Endothelial cell of umbilical vein (primary cell): Measurements from ENCODE around the gene SH3PXD2A. TPM values are rescaled to one million over a fixed set of nuclear protein-coding genes. Genes with fewer than 3 reads are reported as not detected.
A peak's percentile ranks its signal among the peaks of the same experiment; 100 is the strongest.

Source experiments
- BruUV-seq: library from RNA; stranded (reverse); fragments of 400-500 nt; replicated peaks from 2 replicates; lab custom pipeline; 2021; lab: Mats Ljungman, UMichigan
- CTCF ChIA-PET: fragments of 300-600, 350-600 bp; sonication (Branson Sonifier 250); formaldehyde crosslinking; loops from one replicate; lab custom pipeline; 2021; ENCODE audit warnings: antibody characterized with exemption, inconsistent platforms; lab: Charles Lee
- POLR2A ChIA-PET: fragments of 300-600, 350-600 bp; sonication (Branson Sonifier 250); formaldehyde crosslinking; loops from one replicate; lab custom pipeline; 2021; ENCODE audit warnings: antibody characterized with exemption, inconsistent platforms; lab: Charles Lee
- DNase-seq: peaks from one replicate; pipeline ENCODE4 v3.0.0-alpha.2; 2011; ENCODE audit warnings: low read depth, low spot score
- FAIRE-seq: peaks from 2 replicates; lab custom pipeline; 2011; peaks lifted over from hg19 to GRCh38; lab: Jason Lieb, UNC
- H2AFZ ChIP-seq: 2 replicates; pipeline ENCODE4 v1.6.0; 2012; ENCODE audit warnings: low read depth, low read length, control low read depth, inconsistent platforms
- H3K27ac ChIP-seq: 2 replicates; pipeline ENCODE4 v1.5.1; 2011; ENCODE audit warnings: low read depth, mild to moderate bottlenecking, control low read depth, low read length, moderate library complexity; ENCODE audit not compliant: insufficient read depth
- H3K27me3 ChIP-seq, 2 experiments: 2 replicates each; pipeline versions ENCODE4 v1.6.0 to v1.6.1; 2011; ENCODE audit warnings: low read length in 2 of 2, mixed read lengths in 1 of 2; ENCODE audit not compliant: control insufficient read depth in 2 of 2, insufficient read depth in 2 of 2
- H3K36me3 ChIP-seq, 2 experiments: 2 replicates in 1 of 2; 3 replicates in 1 of 2; pipeline ENCODE4 v1.5.1; 2011; ENCODE audit warnings: low read length in 2 of 2, mild to moderate bottlenecking in 1 of 2, moderate library complexity in 1 of 2; ENCODE audit not compliant: control insufficient read depth in 2 of 2, insufficient read depth in 2 of 2; ENCODE audit errors: extremely low read depth in 1 of 2
- H3K4me1 ChIP-seq: 3 replicates; pipeline ENCODE4 v1.5.1; 2011; ENCODE audit warnings: mild to moderate bottlenecking, low read length; ENCODE audit not compliant: control insufficient read depth, insufficient read depth; ENCODE audit errors: extremely low read depth
- H3K4me2 ChIP-seq: 2 replicates; pipeline ENCODE4 v1.6.1; 2011; ENCODE audit warnings: low read length, control low read depth, mixed read lengths; ENCODE audit not compliant: insufficient read depth
- H3K4me3 ChIP-seq, 3 experiments: fragments of 200-600 bp in 1 of 3; sonication (generic), shearing (Covaris generic) in 1 of 3; replicated peaks in 1 of 3; 2 replicates each; pipeline ENCODE4 v1.5.1; 2011 to 2016; ENCODE audit warnings: control low read depth in 3 of 3, low read length in 3 of 3, mild to moderate bottlenecking in 2 of 3, inconsistent platforms in 1 of 3, low read depth in 1 of 3, moderate library complexity in 1 of 3; ENCODE audit not compliant: insufficient read depth in 1 of 3
- H3K79me2 ChIP-seq: 2 replicates; pipeline ENCODE4 v1.6.0; 2012; ENCODE audit warnings: low read length, inconsistent platforms; ENCODE audit not compliant: control insufficient read depth, insufficient read depth
- H3K9ac ChIP-seq: replicated peaks from 2 replicates; pipeline ENCODE3; 2011; ENCODE audit warnings: low read length, control low read depth; ENCODE audit not compliant: insufficient read depth; ENCODE audit errors: extremely low read depth
- H3K9me1 ChIP-seq: replicated peaks from 3 replicates; pipeline ENCODE4 v1.6.0; 2011; ENCODE audit warnings: mild to moderate bottlenecking, low read length; ENCODE audit not compliant: control insufficient read depth, insufficient read depth; ENCODE audit errors: extremely low read depth
- H3K9me3 ChIP-seq: replicated peaks from 2 replicates; pipeline ENCODE4 v1.5.1; 2012; ENCODE audit warnings: low read length, inconsistent platforms; ENCODE audit not compliant: control insufficient read depth, insufficient read depth
- H4K20me1 ChIP-seq: replicated peaks from 2 replicates; pipeline ENCODE3; 2011; ENCODE audit warnings: mild to moderate bottlenecking, low read length; ENCODE audit not compliant: control insufficient read depth, insufficient read depth; ENCODE audit errors: extremely low read depth
- EZH2 ChIP-seq: IDR thresholded peaks from 2 replicates; pipeline ENCODE4 v1.6.1; 2012; ENCODE audit warnings: borderline replicate concordance, low read depth, mild to moderate bottlenecking, moderate library complexity, low read length, inconsistent platforms; ENCODE audit not compliant: severe bottlenecking
- FOS ChIP-seq: IDR thresholded peaks from 2 replicates; pipeline ENCODE4 v1.6.1; 2011; ENCODE audit warnings: mild to moderate bottlenecking, low read length, moderate library complexity, borderline replicate concordance; ENCODE audit not compliant: insufficient read depth
- MYC ChIP-seq: IDR thresholded peaks from one replicate; pipeline ENCODE4 v1.6.1; 2011; ENCODE audit warnings: mild to moderate bottlenecking, low read depth, low read length
- POLR2AphosphoS5 ChIP-seq: IDR thresholded peaks from 2 replicates; pipeline ENCODE4 v1.6.1; 2012; ENCODE audit warnings: low read depth, mild to moderate bottlenecking, control low read depth, low read length, moderate library complexity; ENCODE audit not compliant: insufficient read depth
- dilution Hi-C: fragments of 300-500 bp; cut with MboI; formaldehyde crosslinking; loops from one replicate; pipeline ENCODE4 v1.15.0; 2019; ENCODE audit warnings: low sequenced_read_pairs; ENCODE audit not compliant: extremely low pct_ligation_motif_present
- intact Hi-C: fragments of 100-400 bp; cut with micrococcal nuclease; formaldehyde crosslinking; loops from one replicate; pipeline ENCODE4 v1.10.0; 2022
- polyA plus RNA-seq, 4 experiments: library from polyadenylated mRNA; depleted of rRNA in 3 of 4; stranded (reverse) in 3 of 4; unstranded in 1 of 4; fragments of >200 nt; gene quantifications; 2 replicates each; pipeline versions ENCODE4 v1.2.1 to v1.2.3, GENCODE V29; 2011 to 2012; ENCODE audit warnings: missing spikeins in 1 of 4
- total RNA-seq: library from RNA; stranded (reverse); gene quantifications from 2 replicates; pipeline ENCODE4 v1.2.3, GENCODE V29; 2021
- TF ChIP-seq, protein P1 (sequence below), 2 donors: IDR thresholded peaks; 1 replicate in 1 of 2; 2 replicates in 1 of 2; pipeline ENCODE4 v1.5.1; 2011; ENCODE audit warnings: low read length in 2 of 2, mild to moderate bottlenecking in 2 of 2, moderate library complexity in 2 of 2, control low read depth in 1 of 2, inconsistent platforms in 1 of 2, low read depth in 1 of 2; ENCODE audit not compliant: insufficient read depth in 1 of 2; ENCODE audit errors: extremely low read depth in 1 of 2

Gene SH3PXD2A
- total and polyA plus RNA-seq, 2 donors (not counting 3 experiments of a cell fraction or from before 2014, with no cell fraction given): 1.4 to 5.1 TPM

DNA sequence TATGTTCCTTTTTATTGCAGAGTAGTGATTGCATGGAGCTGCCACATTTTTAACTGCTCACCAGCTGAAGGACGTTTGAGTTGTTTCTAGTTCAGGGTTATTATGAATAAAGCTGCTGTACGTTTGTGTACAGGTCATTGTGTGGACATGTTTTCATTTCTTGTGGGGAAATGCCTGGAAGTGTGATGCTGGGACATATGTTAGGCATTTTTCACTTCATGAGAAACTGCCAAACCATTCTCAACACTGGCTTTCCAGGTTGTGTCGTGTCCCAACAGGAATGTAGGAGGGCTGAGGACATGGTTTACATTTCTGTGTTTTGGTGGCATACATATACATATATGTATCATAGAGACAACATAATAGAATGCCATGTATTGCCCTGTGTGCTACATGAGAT lies 288.8 kb downstream of the SH3PXD2A start:
- H4K20me1 ChIP-seq: no peaks in the 10 kb centered on the region
- H3K9me1 ChIP-seq: no peaks in the 10 kb centered on the region
- BruUV-seq: no TSS peak
- TF ChIP-seq EZH2: no peak
- intact Hi-C loops (no loop called here), dilution Hi-C loops (no loop called here)
- no peak for FAIRE-seq
- H3K9ac ChIP-seq: no peak overlapping the region
- POLR2A ChIA-PET: no interaction called here
- H3K79me2 ChIP-seq: no peaks in the 10 kb centered on the region
- no peak overlapping the region for H3K27ac ChIP-seq
- DNase-seq: no peak
- no peaks in the 10 kb centered on the region for H3K9me3 ChIP-seq
- CTCF ChIA-PET: interaction anchor here (0.6 to 2.9 kb wide), 5 partner anchors 9 to 36 kb away, joined by 3 to 13 read pairs (median 3); no protein-coding TSS in a partner anchor
- H3K4me1 ChIP-seq: no peaks in the 10 kb centered on the region
- H2AFZ ChIP-seq: no peak overlapping the region
- H3K4me3 ChIP-seq: no peak overlapping the region
- H3K36me3 ChIP-seq: no peaks in the 10 kb centered on the region
- H3K27me3 ChIP-seq: peaks cover 0 to 7% of the 10 kb centered on the region in 2 experiments
- no peak overlapping the region for H3K4me2 ChIP-seq

DNA sequence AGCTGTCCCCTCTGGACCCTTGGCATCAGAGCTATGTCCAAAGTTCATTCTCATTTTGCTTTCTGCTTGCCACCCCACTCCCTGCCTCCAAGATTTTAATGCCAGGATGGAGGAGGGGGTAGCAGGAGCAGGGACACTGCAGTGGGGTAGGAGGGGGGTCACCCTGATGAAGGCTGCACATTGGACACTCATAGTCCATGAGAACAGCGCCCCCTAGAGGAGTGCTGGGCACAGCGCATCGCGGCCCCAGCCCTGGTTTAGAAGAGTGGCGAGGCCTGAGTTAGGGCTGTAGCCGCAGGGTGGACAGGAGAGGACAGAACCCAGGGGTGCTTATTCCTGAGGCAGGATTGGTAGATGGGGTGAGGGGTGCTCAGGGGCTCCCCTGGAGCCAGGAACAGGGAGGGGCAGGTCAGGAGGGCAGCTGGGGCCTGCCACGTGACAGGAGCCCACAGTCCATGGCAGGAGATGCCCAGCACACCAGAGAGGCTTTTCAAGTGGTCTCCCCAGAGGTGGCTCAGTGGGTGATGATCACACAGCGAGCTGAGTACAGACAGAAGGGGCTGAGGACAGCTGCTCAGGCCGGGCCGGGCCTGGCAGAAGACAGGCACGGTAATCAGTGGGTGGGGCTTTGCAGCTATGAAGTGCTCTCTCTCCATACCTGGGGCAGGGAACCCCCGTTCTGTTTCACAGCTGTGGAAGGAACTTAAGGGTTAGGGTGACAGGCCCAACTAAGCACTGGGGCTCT lies 290.4 kb downstream of the SH3PXD2A start:
- Histone ChIP-seq H3K9me1 (no peaks in the 10 kb centered on the region), H3K36me3 (no peaks in the 10 kb centered on the region), H2AFZ (no peak overlapping the region), H3K9ac (no peak overlapping the region), H3K4me2 (no peak overlapping the region), H3K27ac (no peak overlapping the region), H3K27me3 (peaks cover 0 to 6% of the 10 kb centered on the region in 2 experiments), H3K4me3 (no peak overlapping the region), H3K4me1 (no peaks in the 10 kb centered on the region), H3K79me2 (no peaks in the 10 kb centered on the region), H4K20me1 (no peaks in the 10 kb centered on the region), H3K9me3 (no peaks in the 10 kb centered on the region)
- BruUV-seq: no TSS peak
- dilution Hi-C loops (no loop called here), intact Hi-C loops (no loop called here)
- ChIA-PET CTCF (interaction anchor here (0.5 to 2.9 kb wide), 16 partner anchors 8 to 119 kb away, joined by 3 to 14 read pairs (median 4); no protein-coding TSS in a partner anchor), POLR2A (no interaction called here)
- TF ChIP-seq FOS: no peak
- TF ChIP-seq, protein P1, sequence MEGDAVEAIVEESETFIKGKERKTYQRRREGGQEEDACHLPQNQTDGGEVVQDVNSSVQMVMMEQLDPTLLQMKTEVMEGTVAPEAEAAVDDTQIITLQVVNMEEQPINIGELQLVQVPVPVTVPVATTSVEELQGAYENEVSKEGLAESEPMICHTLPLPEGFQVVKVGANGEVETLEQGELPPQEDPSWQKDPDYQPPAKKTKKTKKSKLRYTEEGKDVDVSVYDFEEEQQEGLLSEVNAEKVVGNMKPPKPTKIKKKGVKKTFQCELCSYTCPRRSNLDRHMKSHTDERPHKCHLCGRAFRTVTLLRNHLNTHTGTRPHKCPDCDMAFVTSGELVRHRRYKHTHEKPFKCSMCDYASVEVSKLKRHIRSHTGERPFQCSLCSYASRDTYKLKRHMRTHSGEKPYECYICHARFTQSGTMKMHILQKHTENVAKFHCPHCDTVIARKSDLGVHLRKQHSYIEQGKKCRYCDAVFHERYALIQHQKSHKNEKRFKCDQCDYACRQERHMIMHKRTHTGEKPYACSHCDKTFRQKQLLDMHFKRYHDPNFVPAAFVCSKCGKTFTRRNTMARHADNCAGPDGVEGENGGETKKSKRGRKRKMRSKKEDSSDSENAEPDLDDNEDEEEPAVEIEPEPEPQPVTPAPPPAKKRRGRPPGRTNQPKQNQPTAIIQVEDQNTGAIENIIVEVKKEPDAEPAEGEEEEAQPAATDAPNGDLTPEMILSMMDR (IDR thresholded peaks at IDR 0.05; ENCODE audit: extremely low read depth in 1 of 2, insufficient read depth in 1 of 2, low read depth in 1 of 2, low read length in 2 of 2): peak; percentile 73 to 75
- no peak for TF ChIP-seq POLR2AphosphoS5
- TF ChIP-seq MYC: no peak
- TF ChIP-seq EZH2: no peak
- FAIRE-seq (no peak), DNase-seq (no peak)
